ENCODE data around the gene TNIK.

The TNIK gene

GRCh38 chr3:171329746-171330145, 130.5 kb downstream of the TNIK start:
- TF ChIP-seq EZH2phosphoT487 (IDR thresholded peaks at IDR 0.05; ENCODE audit: borderline replicate concordance) = no peak
- TF ChIP-seq, protein P1, sequence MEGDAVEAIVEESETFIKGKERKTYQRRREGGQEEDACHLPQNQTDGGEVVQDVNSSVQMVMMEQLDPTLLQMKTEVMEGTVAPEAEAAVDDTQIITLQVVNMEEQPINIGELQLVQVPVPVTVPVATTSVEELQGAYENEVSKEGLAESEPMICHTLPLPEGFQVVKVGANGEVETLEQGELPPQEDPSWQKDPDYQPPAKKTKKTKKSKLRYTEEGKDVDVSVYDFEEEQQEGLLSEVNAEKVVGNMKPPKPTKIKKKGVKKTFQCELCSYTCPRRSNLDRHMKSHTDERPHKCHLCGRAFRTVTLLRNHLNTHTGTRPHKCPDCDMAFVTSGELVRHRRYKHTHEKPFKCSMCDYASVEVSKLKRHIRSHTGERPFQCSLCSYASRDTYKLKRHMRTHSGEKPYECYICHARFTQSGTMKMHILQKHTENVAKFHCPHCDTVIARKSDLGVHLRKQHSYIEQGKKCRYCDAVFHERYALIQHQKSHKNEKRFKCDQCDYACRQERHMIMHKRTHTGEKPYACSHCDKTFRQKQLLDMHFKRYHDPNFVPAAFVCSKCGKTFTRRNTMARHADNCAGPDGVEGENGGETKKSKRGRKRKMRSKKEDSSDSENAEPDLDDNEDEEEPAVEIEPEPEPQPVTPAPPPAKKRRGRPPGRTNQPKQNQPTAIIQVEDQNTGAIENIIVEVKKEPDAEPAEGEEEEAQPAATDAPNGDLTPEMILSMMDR (conservative IDR thresholded peaks at IDR 0.05; ENCODE audit: low read length) = no peak

DNA sequence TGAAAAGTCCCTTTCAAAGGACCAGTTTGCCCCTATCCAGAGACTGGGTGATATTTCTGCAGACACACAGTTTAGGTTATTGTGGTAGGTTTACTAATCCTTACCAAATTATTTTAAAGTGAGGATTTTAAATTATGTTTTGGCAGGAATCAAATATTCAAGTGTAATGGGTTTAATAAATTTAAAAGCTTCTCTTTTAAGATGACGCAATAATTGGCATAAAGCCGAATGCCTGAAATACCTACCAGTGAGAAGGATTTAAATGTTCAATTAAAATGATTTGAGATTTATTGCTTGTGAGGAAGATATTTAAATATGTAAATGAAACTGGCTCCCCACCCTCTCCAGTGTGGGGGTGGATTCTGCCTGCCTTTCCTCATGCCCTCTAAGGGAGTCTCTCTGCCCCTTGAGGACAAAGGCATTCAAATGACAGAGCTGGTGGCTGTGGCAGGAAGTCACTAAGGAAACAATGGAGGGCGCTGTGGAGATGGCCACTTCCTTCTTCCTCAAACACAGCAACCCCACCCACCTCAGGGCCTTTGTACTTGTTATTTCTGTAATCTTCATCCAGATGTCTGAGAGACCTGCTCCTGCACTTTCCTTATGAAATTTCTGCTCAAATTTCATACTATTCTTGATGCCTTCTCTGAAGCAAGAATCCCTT, 131.7 kb downstream of the TNIK start:
- H3K4me1 ChIP-seq (ENCODE audit: insufficient read depth, low read length, poor library complexity, severe bottlenecking) = peaks cover 32% of the 10 kb centered on the region
- no peaks in the 10 kb centered on the region for H4K20me1 ChIP-seq (ENCODE audit: insufficient read depth, low read length, poor library complexity, severe bottlenecking)
- TF ChIP-seq, protein P1 (conservative IDR thresholded peaks at IDR 0.05; ENCODE audit: low read length) = peak; percentile 70
- no peak for TF ChIP-seq EZH2phosphoT487 (IDR thresholded peaks at IDR 0.05; ENCODE audit: borderline replicate concordance)
- H3K9me2 ChIP-seq (replicated peaks; ENCODE audit: low read depth, low read length) = no peaks in the 10 kb centered on the region
- no peak overlapping the region for H2AFZ ChIP-seq (ENCODE audit: low read length)
- peak overlapping the region; percentile 6 for H3K4me2 ChIP-seq (ENCODE audit: low read depth, low read length, poor library complexity, severe bottlenecking)
- no peaks in the 10 kb centered on the region for H3K36me3 ChIP-seq (ENCODE audit: insufficient read depth, low read length)
- peaks cover 55% of the 10 kb centered on the region; the same call in 1 of the 2 replicates for H3K79me2 ChIP-seq (ENCODE audit: insufficient read depth, low read length)
- no peaks in the 10 kb centered on the region for H3K27me3 ChIP-seq (ENCODE audit: insufficient read depth, low read length, poor library complexity, severe bottlenecking)
- H3F3A ChIP-seq (ENCODE audit: low read depth) = no peaks in the 10 kb centered on the region
- H3K4me3 ChIP-seq (ENCODE audit: low read length, poor library complexity, severe bottlenecking) = no peak overlapping the region
- no peak overlapping the region for H3K9ac ChIP-seq (ENCODE audit: low read depth, low read length, poor library complexity, severe bottlenecking)
- H3K9me3 ChIP-seq (ENCODE audit: insufficient read depth, low read depth, low read length) = no peaks in the 10 kb centered on the region

More at GRCh38 chr3:171329746-171330145, 130.5 kb downstream of the TNIK start:
- H3K9me3 ChIP-seq (ENCODE audit: insufficient read depth, low read depth, low read length) = no peaks in the 10 kb centered on the region
- H4K20me1 ChIP-seq (ENCODE audit: insufficient read depth, low read length, poor library complexity, severe bottlenecking) = no peaks in the 10 kb centered on the region
- H3K9ac ChIP-seq (ENCODE audit: low read depth, low read length, poor library complexity, severe bottlenecking) = no peak overlapping the region
- H3K4me2 ChIP-seq (ENCODE audit: low read depth, low read length, poor library complexity, severe bottlenecking) = no peak overlapping the region
- no peaks in the 10 kb centered on the region for H3F3A ChIP-seq (ENCODE audit: low read depth)
- no peak overlapping the region for H2AFZ ChIP-seq (ENCODE audit: low read length)
- H3K9me2 ChIP-seq (replicated peaks; ENCODE audit: low read depth, low read length) = no peaks in the 10 kb centered on the region
- no peak overlapping the region for H3K4me3 ChIP-seq (ENCODE audit: low read length, poor library complexity, severe bottlenecking)
- H3K4me1 ChIP-seq (ENCODE audit: insufficient read depth, low read length, poor library complexity, severe bottlenecking) = peaks cover 36% of the 10 kb centered on the region
- H3K36me3 ChIP-seq (ENCODE audit: insufficient read depth, low read length) = no peaks in the 10 kb centered on the region
- peaks cover 56% of the 10 kb centered on the region; the same call in 1 of the 2 replicates for H3K79me2 ChIP-seq (ENCODE audit: insufficient read depth, low read length)
- H3K27me3 ChIP-seq (ENCODE audit: insufficient read depth, low read length, poor library complexity, severe bottlenecking) = no peaks in the 10 kb centered on the region

GRCh38 chr3:171327441-171328174, 132.6 kb downstream of the TNIK start:
- Histone ChIP-seq H3K9me3 (ENCODE audit: insufficient read depth, low read depth, low read length) (no peaks in the 10 kb centered on the region), H3K79me2 (ENCODE audit: insufficient read depth, low read length) (peaks cover 58% of the 10 kb centered on the region; the same call in 1 of the 2 replicates)

More at GRCh38 chr3:171327441-171328174, 132.6 kb downstream of the TNIK start:
- Histone ChIP-seq H3K4me1 (ENCODE audit: insufficient read depth, low read length, poor library complexity, severe bottlenecking) (peaks cover 32% of the 10 kb centered on the region), H3F3A (ENCODE audit: low read depth) (no peaks in the 10 kb centered on the region), H3K9me2 (replicated peaks; ENCODE audit: low read depth, low read length) (no peaks in the 10 kb centered on the region), H3K4me2 (ENCODE audit: low read depth, low read length, poor library complexity, severe bottlenecking) (peak overlapping the region; percentile 6), H4K20me1 (ENCODE audit: insufficient read depth, low read length, poor library complexity, severe bottlenecking) (no peaks in the 10 kb centered on the region), H2AFZ (ENCODE audit: low read length) (no peak overlapping the region), H3K9ac (ENCODE audit: low read depth, low read length, poor library complexity, severe bottlenecking) (no peak overlapping the region), H3K27me3 (ENCODE audit: insufficient read depth, low read length, poor library complexity, severe bottlenecking) (no peaks in the 10 kb centered on the region), H3K36me3 (ENCODE audit: insufficient read depth, low read length) (no peaks in the 10 kb centered on the region), H3K4me3 (ENCODE audit: low read length, poor library complexity, severe bottlenecking) (no peak overlapping the region)
- TF ChIP-seq, protein P1 (conservative IDR thresholded peaks at IDR 0.05; ENCODE audit: low read length) = no peak
- TF ChIP-seq EZH2phosphoT487 (IDR thresholded peaks at IDR 0.05; ENCODE audit: borderline replicate concordance) = no peak

Data from Loucy (cell line).